ENCODE results near the gene GM2A. TPM values are rescaled to one million over a fixed set of nuclear protein-coding genes. Genes with fewer than 3 reads are reported as not detected.
"Not testable (repeated sequence)": the region's sequence is repeated elsewhere in the genome, so short reads cannot be mapped to it uniquely, and the experiment has no call there.

GM2A gene
- total RNA-seq, 1 donor from 2014 or later = 16.7 TPM

DNA sequence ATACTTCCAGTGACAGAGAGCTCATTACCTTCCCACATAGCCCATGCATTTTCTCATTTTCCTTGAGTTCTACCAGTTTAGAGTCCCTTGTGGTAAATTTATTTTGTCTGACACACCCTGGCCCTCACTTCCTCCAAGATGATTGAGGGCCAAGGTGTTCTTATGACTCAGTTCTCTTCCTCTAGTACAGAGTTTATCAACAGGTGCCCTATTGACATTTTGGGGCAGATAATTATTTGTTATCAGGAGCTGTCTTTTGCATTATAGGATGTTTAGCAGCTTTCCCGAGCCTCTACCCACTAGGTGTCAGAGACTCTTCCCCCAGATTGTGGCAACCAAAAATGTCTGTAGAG is 43.5 kb downstream of the GM2A start:
- H3K9ac ChIP-seq (ENCODE audit: low read depth in 1 of 3, low read length in 3 of 3) = no peak overlapping the region
- H3K4me3 ChIP-seq (ENCODE audit: low read length in 3 of 3) = no peak overlapping the region
- no peak overlapping the region for H3K27ac ChIP-seq (ENCODE audit: low read depth, low read length)
- peaks cover 0 to 3% (median 0%) of the 10 kb centered on the region in 3 donors for H3K27me3 ChIP-seq (ENCODE audit: control insufficient read depth in 3 of 3, insufficient read depth in 3 of 3, low read length in 3 of 3)
- H3K9me3 ChIP-seq (ENCODE audit: control insufficient read depth in 3 of 3, low read length in 3 of 3) = no peaks in the 10 kb centered on the region
- H3K4me1 ChIP-seq (ENCODE audit: control insufficient read depth in 3 of 3, insufficient read depth in 3 of 3, low read length in 3 of 3) = peaks cover 0 to 6% (median 0%) of the 10 kb centered on the region in 3 donors
- no peaks in the 10 kb centered on the region for H3K36me3 ChIP-seq (ENCODE audit: control insufficient read depth in 3 of 3, insufficient read depth in 3 of 3, low read length in 3 of 3)

DNA sequence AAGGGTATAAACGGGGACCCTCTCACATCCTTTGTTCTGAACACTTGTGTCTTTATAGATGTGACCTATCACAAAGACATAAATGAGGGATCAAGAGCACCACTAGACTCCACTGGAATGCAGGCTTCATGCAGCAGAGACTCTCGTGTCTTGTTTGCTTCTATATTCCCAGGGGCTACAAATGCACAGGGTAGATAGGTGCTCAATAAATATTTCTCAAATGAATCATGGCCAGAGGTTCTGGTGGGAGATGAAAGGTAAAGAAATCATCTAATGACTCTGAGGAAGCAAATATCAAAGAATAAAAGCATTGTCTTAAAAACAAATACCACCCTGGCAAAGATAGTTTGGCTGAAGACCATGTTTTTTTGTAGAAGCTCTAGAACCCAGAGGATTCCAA is 44.0 kb downstream of the GM2A start:
- no peaks in the 10 kb centered on the region for H3K36me3 ChIP-seq (ENCODE audit: control insufficient read depth in 3 of 3, insufficient read depth in 3 of 3, low read length in 3 of 3)
- no peaks in the 10 kb centered on the region for H3K9me3 ChIP-seq (ENCODE audit: control insufficient read depth in 3 of 3, low read length in 3 of 3)
- H3K27me3 ChIP-seq (ENCODE audit: control insufficient read depth in 3 of 3, insufficient read depth in 3 of 3, low read length in 3 of 3) = peaks cover 0 to 3% (median 0%) of the 10 kb centered on the region in 3 donors
- H3K9ac ChIP-seq (ENCODE audit: low read depth in 1 of 3, low read length in 3 of 3) = no peak overlapping the region
- H3K27ac ChIP-seq (ENCODE audit: low read depth, low read length) = no peak overlapping the region
- no peak overlapping the region for H3K4me3 ChIP-seq (ENCODE audit: low read length in 3 of 3)
- peaks cover 0 to 6% (median 0%) of the 10 kb centered on the region in 3 donors for H3K4me1 ChIP-seq (ENCODE audit: control insufficient read depth in 3 of 3, insufficient read depth in 3 of 3, low read length in 3 of 3)

- Histone ChIP-seq H3K36me3 (ENCODE audit: control insufficient read depth in 3 of 3, insufficient read depth in 3 of 3, low read length in 3 of 3) (no peaks in the 10 kb centered on the region), H3K27ac (ENCODE audit: low read depth, low read length) (no peak overlapping the region), H3K9ac (ENCODE audit: low read depth in 1 of 3, low read length in 3 of 3) (no peak overlapping the region), H3K4me3 (ENCODE audit: low read length in 3 of 3) (no peak overlapping the region), H3K27me3 (ENCODE audit: control insufficient read depth in 3 of 3, insufficient read depth in 3 of 3, low read length in 3 of 3) (peaks cover 0 to 3% (median 2%) of the 10 kb centered on the region in 3 donors), H3K4me1 (ENCODE audit: control insufficient read depth in 3 of 3, insufficient read depth in 3 of 3, low read length in 3 of 3) (peaks cover 0 to 6% (median 0%) of the 10 kb centered on the region in 3 donors), H3K9me3 (ENCODE audit: control insufficient read depth in 3 of 3, low read length in 3 of 3) (no peaks in the 10 kb centered on the region)
Measured at GRCh38 chr5:151298063-151298855, 45.3 kb downstream of the GM2A start.

GRCh38 chr5:151303666-151304065 is 50.7 kb downstream of the GM2A start, which contains the start of gene SLC36A3:
Gene SLC36A3 (minus strand): TSS chr5:151303766. CDS start chr5:151303354, 412 bp downstream.
- H3K36me3 ChIP-seq (ENCODE audit: control insufficient read depth in 3 of 3, insufficient read depth in 3 of 3, low read length in 3 of 3) = no peaks in the 10 kb centered on the region
- H3K9ac ChIP-seq (ENCODE audit: low read depth in 1 of 3, low read length in 3 of 3) = no peak within 1 kb of the TSS
- no peaks in the 10 kb centered on the region for H3K9me3 ChIP-seq (ENCODE audit: control insufficient read depth in 3 of 3, low read length in 3 of 3)
- no peak within 1 kb of the TSS for H3K27ac ChIP-seq (ENCODE audit: low read depth, low read length)
- H3K4me1 ChIP-seq (ENCODE audit: control insufficient read depth in 3 of 3, insufficient read depth in 3 of 3, low read length in 3 of 3) = no peaks in the 10 kb centered on the region
- H3K4me3 ChIP-seq (ENCODE audit: low read length in 3 of 3) = no peak within 1 kb of the TSS
- H3K27me3 ChIP-seq (ENCODE audit: control insufficient read depth in 3 of 3, insufficient read depth in 3 of 3, low read length in 3 of 3) = peaks cover 0 to 3% (median 2%) of the 10 kb centered on the region in 3 donors

GRCh38 chr5:151309266-151309665 is 56.3 kb downstream of the GM2A start:
- H3K36me3 ChIP-seq (ENCODE audit: control insufficient read depth in 3 of 3, insufficient read depth in 3 of 3, low read length in 3 of 3); H3K4me1 ChIP-seq (ENCODE audit: control insufficient read depth in 3 of 3, insufficient read depth in 3 of 3, low read length in 3 of 3); H3K4me3 ChIP-seq (ENCODE audit: low read length in 3 of 3); H3K9ac ChIP-seq (ENCODE audit: low read depth in 1 of 3, low read length in 3 of 3); H3K27ac ChIP-seq (ENCODE audit: low read depth, low read length); H3K9me3 ChIP-seq (ENCODE audit: control insufficient read depth in 3 of 3, low read length in 3 of 3); H3K27me3 ChIP-seq (ENCODE audit: control insufficient read depth in 3 of 3, insufficient read depth in 3 of 3, low read length in 3 of 3): not testable (repeated sequence)

DNA sequence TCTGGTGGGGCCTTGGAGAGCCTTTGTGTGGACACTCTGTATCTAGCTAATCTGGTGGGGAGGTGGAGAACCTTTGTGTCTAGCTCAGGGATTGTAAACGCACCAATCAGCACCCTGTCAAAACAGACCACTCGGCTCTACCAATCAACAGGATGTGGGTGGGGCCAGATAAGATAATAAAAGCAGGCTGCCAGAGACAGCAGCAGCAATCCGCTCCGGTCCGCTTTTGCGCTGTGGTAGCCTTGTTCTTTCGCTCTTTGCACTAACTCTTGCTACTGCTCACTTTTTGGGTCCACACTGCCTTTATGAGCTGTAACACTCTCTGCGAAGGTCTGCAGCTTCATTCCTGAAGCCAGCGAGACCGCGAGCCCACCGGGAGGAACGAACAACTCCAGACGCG is 56.8 kb downstream of the GM2A start:
- H3K4me1 ChIP-seq (ENCODE audit: control insufficient read depth in 3 of 3, insufficient read depth in 3 of 3, low read length in 3 of 3); H3K9me3 ChIP-seq (ENCODE audit: control insufficient read depth in 3 of 3, low read length in 3 of 3); H3K36me3 ChIP-seq (ENCODE audit: control insufficient read depth in 3 of 3, insufficient read depth in 3 of 3, low read length in 3 of 3); H3K27ac ChIP-seq (ENCODE audit: low read depth, low read length); H3K27me3 ChIP-seq (ENCODE audit: control insufficient read depth in 3 of 3, insufficient read depth in 3 of 3, low read length in 3 of 3); H3K4me3 ChIP-seq (ENCODE audit: low read length in 3 of 3); H3K9ac ChIP-seq (ENCODE audit: low read depth in 1 of 3, low read length in 3 of 3): not testable (repeated sequence)

- Histone ChIP-seq H3K27ac (ENCODE audit: low read depth, low read length) (no peak overlapping the region), H3K9me3 (ENCODE audit: control insufficient read depth in 3 of 3, low read length in 3 of 3) (no peaks in the 10 kb centered on the region), H3K4me1 (ENCODE audit: control insufficient read depth in 3 of 3, insufficient read depth in 3 of 3, low read length in 3 of 3) (peaks cover 0 to 5% (median 0%) of the 10 kb centered on the region in 3 donors), H3K27me3 (ENCODE audit: control insufficient read depth in 3 of 3, insufficient read depth in 3 of 3, low read length in 3 of 3) (no peaks in the 10 kb centered on the region), H3K9ac (ENCODE audit: low read depth in 1 of 3, low read length in 3 of 3) (no peak overlapping the region), H3K4me3 (ENCODE audit: low read length in 3 of 3) (no peak overlapping the region), H3K36me3 (ENCODE audit: control insufficient read depth in 3 of 3, insufficient read depth in 3 of 3, low read length in 3 of 3) (peaks cover 3 to 15% (median 4%) of the 10 kb centered on the region in 3 donors)
Measured at GRCh38 chr5:151310932-151311331, 57.9 kb downstream of the GM2A start.

DNA sequence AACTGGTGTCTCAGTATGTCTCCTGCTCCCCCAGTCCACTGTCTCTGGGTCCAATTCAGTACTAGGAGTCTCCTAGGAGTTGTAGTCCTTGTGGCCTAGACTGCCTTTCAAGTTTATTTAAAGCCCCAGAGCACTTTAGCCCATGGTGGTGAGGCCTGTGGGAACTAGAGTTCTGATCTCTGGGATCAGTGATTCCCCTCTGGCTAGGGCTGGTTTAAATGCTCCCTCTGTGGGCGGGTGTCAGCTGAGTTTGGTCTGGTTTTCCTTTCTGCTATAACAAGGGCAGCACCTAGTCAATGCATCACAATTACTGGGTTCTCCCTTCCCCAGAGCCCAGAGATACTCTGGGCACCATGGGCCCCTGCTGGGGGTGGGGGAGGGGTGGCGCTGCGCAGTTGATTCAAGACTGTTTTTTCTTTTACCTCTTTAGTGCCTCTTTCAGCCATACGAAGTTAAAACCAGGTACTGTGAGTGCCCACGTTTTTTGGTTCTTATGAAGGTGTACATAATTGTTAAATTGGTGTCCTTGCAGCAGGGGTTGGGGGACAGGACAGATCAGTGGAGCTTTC is 59.9 kb downstream of the GM2A start:
- Histone ChIP-seq H3K9ac (ENCODE audit: low read depth in 1 of 3, low read length in 3 of 3) (no peak overlapping the region), H3K4me1 (ENCODE audit: control insufficient read depth in 3 of 3, insufficient read depth in 3 of 3, low read length in 3 of 3) (peaks cover 0 to 5% (median 0%) of the 10 kb centered on the region in 3 donors), H3K4me3 (ENCODE audit: low read length in 3 of 3) (no peak overlapping the region), H3K9me3 (ENCODE audit: control insufficient read depth in 3 of 3, low read length in 3 of 3) (no peaks in the 10 kb centered on the region), H3K27me3 (ENCODE audit: control insufficient read depth in 3 of 3, insufficient read depth in 3 of 3, low read length in 3 of 3) (no peaks in the 10 kb centered on the region), H3K36me3 (ENCODE audit: control insufficient read depth in 3 of 3, insufficient read depth in 3 of 3, low read length in 3 of 3) (peaks cover 4 to 25% (median 7%) of the 10 kb centered on the region in 3 donors), H3K27ac (ENCODE audit: low read depth, low read length) (no peak overlapping the region)

DNA sequence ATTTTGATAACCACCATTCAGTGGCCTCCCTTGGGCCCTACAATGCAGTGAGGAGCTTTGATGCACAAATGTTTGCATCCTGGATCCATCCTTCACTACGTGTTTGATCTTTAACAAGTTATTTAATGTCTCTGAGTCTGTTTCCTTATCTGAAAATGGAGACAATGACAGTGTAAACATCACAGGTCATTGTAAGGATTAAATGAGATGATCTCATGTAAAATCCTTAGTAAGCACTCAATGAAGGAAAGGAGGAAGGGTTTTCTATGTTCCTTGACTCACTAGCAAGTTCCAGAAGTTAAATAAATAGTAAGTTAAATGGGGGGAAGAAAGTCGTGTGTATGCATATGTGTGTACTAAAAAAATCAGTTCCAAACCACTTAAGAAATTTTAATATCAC is 60.4 kb downstream of the GM2A start:
- peaks cover 7 to 25% (median 7%) of the 10 kb centered on the region in 3 donors for H3K36me3 ChIP-seq (ENCODE audit: control insufficient read depth in 3 of 3, insufficient read depth in 3 of 3, low read length in 3 of 3)
- H3K9ac ChIP-seq (ENCODE audit: low read depth in 1 of 3, low read length in 3 of 3) = no peak overlapping the region
- no peak overlapping the region for H3K4me3 ChIP-seq (ENCODE audit: low read length in 3 of 3)
- no peaks in the 10 kb centered on the region for H3K27me3 ChIP-seq (ENCODE audit: control insufficient read depth in 3 of 3, insufficient read depth in 3 of 3, low read length in 3 of 3)
- H3K4me1 ChIP-seq (ENCODE audit: control insufficient read depth in 3 of 3, insufficient read depth in 3 of 3, low read length in 3 of 3) = peaks cover 0 to 5% (median 0%) of the 10 kb centered on the region in 3 donors
- H3K27ac ChIP-seq (ENCODE audit: low read depth, low read length) = no peak overlapping the region
- no peaks in the 10 kb centered on the region for H3K9me3 ChIP-seq (ENCODE audit: control insufficient read depth in 3 of 3, low read length in 3 of 3)

- H3K4me3 ChIP-seq (ENCODE audit: low read length in 3 of 3) = no peak overlapping the region
- H3K36me3 ChIP-seq (ENCODE audit: control insufficient read depth in 3 of 3, insufficient read depth in 3 of 3, low read length in 3 of 3) = peaks cover 15 to 34% (median 19%) of the 10 kb centered on the region in 3 donors
- H3K4me1 ChIP-seq (ENCODE audit: control insufficient read depth in 3 of 3, insufficient read depth in 3 of 3, low read length in 3 of 3) = peaks cover 3 to 9% (median 7%) of the 10 kb centered on the region in 3 donors
- no peak overlapping the region for H3K27ac ChIP-seq (ENCODE audit: low read depth, low read length)
- H3K27me3 ChIP-seq (ENCODE audit: control insufficient read depth in 3 of 3, insufficient read depth in 3 of 3, low read length in 3 of 3) = no peaks in the 10 kb centered on the region
- H3K9ac ChIP-seq (ENCODE audit: low read depth in 1 of 3, low read length in 3 of 3) = no peak overlapping the region
- no peaks in the 10 kb centered on the region for H3K9me3 ChIP-seq (ENCODE audit: control insufficient read depth in 3 of 3, low read length in 3 of 3)
Measured at GRCh38 chr5:151315998-151316597, 63.1 kb downstream of the GM2A start.
